SH-SY5Y (cell line): ENCODE measurements around the gene SLC5A6.

Source experiments
- GATA2 ChIP-seq: IDR thresholded peaks from 2 replicates; pipeline ENCODE4 v1.6.1; 2011; ENCODE audit warnings: mild to moderate bottlenecking, low read depth, low read length
- GATA3 ChIP-seq: IDR thresholded peaks from 2 replicates; pipeline ENCODE4 v1.6.1; 2011; ENCODE audit warnings: low read depth, mild to moderate bottlenecking, low read length, moderate library complexity

GRCh38 chr2:27217173-27218121 is 5.4 kb upstream of the SLC5A6 start, which contains the start of gene CAD:
- TF ChIP-seq GATA2: no peak
- no peak for TF ChIP-seq GATA3
